DND-41 (cell line): ENCODE measurements around the gene SLC2A10.

Source experiments
- EZH2 ChIP-seq: IDR thresholded peaks from 3 replicates; pipeline ENCODE4 v1.6.1; 2012; ENCODE audit warnings: borderline replicate concordance, low read depth, mild to moderate bottlenecking, moderate library complexity, low read length, inconsistent platforms; ENCODE audit not compliant: severe bottlenecking
- TF ChIP-seq, protein P1 (sequence below): IDR thresholded peaks from 2 replicates; pipeline ENCODE4 v1.5.1; 2012; ENCODE audit warnings: borderline replicate concordance, low read length, moderate library complexity, mild to moderate bottlenecking; ENCODE audit not compliant: poor library complexity, severe bottlenecking; ENCODE audit errors: extremely low read depth

- TF ChIP-seq, protein P1, sequence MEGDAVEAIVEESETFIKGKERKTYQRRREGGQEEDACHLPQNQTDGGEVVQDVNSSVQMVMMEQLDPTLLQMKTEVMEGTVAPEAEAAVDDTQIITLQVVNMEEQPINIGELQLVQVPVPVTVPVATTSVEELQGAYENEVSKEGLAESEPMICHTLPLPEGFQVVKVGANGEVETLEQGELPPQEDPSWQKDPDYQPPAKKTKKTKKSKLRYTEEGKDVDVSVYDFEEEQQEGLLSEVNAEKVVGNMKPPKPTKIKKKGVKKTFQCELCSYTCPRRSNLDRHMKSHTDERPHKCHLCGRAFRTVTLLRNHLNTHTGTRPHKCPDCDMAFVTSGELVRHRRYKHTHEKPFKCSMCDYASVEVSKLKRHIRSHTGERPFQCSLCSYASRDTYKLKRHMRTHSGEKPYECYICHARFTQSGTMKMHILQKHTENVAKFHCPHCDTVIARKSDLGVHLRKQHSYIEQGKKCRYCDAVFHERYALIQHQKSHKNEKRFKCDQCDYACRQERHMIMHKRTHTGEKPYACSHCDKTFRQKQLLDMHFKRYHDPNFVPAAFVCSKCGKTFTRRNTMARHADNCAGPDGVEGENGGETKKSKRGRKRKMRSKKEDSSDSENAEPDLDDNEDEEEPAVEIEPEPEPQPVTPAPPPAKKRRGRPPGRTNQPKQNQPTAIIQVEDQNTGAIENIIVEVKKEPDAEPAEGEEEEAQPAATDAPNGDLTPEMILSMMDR, result no peak
- no peak for TF ChIP-seq EZH2
Measured at GRCh38 chr20:46764068-46764467, 54.6 kb downstream of the SLC2A10 start.
